GM12801 (cell line): ENCODE results near the gene PGP.

Experiments used
- TF ChIP-seq, protein P1 (sequence below): IDR thresholded peaks from one replicate; pipeline ENCODE4 v1.5.1; 2011; ENCODE audit warnings: control low read depth; ENCODE audit not compliant: insufficient read length; ENCODE audit errors: extremely low read depth

Gene PGP

DNA sequence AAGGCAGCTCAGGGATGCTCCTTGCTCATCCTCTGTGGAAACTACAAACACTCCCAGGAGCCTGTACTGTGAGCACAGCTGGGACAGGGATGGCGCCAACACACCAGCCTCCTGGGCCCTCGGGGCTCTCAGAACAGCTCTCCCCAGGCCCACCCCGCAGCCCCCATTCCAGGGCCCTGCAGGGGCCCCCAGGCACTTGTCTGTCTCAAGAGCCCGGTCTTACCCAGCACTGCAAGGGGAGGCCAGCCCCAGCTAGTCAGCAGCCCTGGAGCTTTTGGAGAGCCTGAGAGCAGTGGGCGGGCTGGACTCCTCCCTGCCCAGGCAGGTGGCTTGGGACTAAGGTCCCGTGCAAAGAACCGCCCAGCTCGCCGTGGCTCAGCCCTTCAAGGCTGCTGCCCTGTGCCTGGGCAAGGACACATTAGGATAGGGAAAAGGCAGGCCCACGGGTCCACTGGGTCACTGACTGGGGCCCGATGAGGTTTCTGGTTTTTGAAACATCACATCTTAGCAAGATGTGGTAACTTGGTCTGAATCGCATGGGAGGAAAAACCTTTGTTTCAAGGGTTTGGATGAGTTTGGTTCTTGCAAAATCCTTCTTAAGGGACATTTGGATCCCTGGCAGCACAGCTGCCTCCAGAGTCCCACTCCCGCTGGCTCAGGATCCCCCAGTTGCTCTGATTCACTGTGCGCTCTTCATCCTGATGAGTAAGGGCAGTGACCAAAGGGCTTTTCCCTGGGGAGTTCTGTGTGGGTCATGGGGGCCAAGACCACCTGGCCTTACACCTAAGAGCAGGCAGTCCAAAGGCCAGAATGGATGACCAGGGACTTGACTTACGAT is 24.4 kb upstream of the PGP start:
- TF ChIP-seq, protein P1, sequence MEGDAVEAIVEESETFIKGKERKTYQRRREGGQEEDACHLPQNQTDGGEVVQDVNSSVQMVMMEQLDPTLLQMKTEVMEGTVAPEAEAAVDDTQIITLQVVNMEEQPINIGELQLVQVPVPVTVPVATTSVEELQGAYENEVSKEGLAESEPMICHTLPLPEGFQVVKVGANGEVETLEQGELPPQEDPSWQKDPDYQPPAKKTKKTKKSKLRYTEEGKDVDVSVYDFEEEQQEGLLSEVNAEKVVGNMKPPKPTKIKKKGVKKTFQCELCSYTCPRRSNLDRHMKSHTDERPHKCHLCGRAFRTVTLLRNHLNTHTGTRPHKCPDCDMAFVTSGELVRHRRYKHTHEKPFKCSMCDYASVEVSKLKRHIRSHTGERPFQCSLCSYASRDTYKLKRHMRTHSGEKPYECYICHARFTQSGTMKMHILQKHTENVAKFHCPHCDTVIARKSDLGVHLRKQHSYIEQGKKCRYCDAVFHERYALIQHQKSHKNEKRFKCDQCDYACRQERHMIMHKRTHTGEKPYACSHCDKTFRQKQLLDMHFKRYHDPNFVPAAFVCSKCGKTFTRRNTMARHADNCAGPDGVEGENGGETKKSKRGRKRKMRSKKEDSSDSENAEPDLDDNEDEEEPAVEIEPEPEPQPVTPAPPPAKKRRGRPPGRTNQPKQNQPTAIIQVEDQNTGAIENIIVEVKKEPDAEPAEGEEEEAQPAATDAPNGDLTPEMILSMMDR: no peak

DNA sequence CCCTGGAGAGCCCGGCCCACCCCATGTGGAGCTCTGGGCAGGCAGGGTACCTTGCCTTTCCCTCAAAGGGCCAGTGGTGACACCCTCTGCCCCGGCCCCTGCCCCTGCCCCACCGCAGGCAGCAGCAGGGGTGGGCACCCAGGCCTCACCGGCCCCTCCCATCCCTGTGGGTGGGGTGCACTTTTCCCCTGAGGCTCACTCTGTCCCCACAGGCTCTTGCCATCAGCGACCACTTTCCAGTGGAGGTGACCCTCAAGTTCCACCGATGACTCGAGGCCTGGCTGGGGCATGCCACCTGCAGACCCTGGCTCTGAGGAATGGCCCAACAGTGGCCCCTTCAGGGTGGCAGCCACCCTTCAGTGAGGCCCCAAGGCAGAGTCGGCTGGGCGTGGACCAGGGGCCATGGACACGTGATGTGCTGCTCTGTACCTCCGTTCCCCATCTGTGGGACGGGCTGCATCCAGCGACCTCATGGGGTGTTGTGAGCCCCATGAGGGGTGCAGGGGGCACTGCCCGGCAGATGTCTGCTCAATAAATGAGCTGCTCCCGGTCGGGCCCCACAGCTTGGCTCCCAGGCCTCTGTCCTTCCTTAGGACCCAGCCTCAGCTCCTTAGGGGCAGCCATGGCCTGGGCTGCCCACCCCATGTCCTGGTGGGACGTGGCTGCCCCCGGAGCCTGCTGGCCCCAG is 23.7 kb upstream of the PGP start:
- TF ChIP-seq, protein P1: no peak

DNA sequence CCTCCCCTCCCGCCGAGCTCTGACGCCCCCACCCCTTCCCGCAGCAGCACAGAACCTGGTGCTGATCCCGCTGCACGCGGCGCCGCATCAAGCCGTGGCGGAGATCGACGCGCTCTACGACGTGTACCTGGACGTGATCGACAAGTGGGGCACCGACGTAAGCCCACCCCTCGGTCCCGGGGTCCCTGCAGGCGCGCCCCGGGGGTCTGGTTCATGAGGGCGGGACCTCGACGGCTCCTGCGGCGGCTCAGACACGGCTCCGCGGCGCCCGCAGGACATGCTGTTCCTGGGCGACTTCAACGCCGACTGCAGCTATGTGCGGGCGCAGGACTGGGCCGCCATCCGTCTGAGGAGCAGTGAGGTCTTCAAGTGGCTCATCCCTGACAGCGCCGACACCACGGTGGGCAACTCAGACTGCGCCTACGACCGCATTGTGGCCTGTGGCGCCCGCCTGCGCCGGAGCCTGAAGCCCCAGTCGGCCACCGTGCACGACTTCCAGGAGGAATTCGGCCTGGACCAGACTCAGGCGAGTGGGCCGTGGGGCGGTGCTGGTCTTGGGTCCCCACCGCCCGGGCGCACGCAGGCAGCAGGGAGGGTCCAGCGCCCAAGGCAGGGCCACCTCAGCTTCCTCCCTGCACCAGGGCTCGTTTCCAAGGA is 23.0 kb upstream of the PGP start:
- TF ChIP-seq, protein P1: no peak

DNA sequence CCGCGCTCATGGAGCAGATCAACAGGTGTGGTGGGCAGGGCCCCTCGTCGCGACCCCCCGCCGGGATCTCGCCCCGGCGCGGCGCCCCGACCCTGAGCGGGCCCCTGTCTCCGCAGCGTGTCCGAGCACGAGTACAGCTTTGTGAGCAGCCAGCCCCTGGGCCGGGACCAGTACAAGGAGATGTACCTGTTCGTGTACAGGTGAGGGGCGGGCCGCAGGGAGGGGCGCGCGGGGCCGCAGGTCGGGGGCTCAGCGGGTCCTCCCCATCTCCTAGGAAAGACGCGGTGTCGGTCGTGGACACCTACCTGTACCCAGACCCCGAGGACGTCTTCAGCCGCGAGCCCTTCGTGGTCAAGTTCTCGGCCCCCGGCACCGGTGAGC is 22.5 kb upstream of the PGP start:
- TF ChIP-seq, protein P1: no peak

DNA sequence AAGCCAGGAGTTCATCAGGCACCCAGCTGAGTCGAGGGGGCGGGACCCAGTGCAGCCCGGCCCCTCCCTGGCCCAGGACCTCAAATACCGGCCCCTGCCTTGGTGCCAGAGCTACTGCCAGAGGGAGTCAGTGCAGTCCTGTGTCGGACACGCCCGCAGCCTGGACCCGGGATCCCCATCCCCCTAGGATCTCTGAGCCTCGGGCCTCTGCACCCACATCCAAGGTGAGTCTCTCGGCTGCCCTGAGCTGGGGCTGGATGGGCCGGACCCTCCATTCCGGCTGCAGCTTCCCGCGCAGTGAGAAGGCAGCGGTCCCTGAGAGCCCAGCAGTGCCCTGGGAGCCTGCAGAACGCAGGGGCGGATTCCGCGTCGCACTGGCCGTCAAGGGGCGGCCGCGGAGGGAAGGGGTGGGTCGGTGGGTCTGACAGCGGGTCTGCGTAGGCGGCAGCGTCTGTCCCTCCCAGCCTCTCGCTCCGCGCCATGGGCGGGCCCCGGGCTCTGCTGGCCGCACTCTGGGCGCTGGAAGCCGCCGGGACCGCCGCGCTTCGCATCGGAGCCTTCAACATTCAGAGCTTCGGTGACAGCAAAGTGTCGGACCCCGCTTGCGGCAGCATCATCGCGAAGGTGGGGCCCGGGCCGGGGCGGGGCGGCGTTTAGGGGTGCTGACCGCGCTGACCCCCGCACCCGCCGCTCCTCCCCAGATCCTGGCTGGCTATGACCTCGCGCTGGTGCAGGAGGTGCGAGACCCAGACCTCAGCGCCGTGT is 21.9 kb upstream of the PGP start, which contains the start of gene DNASE1L2:
Gene DNASE1L2 (plus strand): TSS at position 108 of the 765 bp plus-strand sequence. CDS start 373 bp downstream, at position 481.
- TF ChIP-seq, protein P1: no peak

DNA sequence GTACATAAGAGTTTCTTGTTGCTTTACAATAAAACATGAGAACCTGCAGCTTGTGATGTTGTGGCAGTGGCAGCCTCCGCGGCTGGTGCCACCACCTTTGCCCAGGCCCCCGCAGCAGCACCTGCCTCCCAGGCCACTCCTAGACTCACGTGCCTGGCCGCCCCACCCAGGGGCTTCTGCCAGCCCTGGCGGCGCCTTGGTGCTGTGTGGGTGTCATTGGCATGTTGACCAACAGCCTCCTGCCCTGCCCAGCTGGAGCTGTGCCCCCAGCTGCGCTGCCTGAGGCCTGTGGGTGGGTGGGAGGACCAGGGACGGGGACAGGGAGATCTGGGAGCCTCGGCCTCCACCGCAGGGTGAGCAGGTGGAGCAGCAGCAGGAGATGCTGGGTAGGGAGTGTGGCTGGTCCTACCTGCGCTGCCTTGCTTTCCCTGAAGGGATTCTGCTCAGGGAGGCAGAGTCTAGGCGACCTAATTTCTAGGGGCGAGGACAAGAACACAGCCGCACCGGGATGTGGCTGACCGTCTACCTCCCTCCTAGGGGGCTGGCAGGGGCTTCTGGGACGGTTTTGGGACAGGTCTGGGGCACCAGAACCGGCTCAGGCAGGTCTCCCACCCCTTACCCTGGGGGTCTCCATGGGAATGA is 21.2 kb upstream of the PGP start:
- TF ChIP-seq, protein P1: no peak
